ENCODE results near the gene CDX1.
"Not testable (repeated sequence)": the region's sequence is repeated elsewhere in the genome, so short reads cannot be mapped to it uniquely, and the experiment has no call there.

The CDX1 gene

GRCh38 chr5:150210644-150211043 lies 44.1 kb downstream of the CDX1 start:
- DNase-seq = no peak

GRCh38 chr5:150211156-150212030 lies 44.8 kb downstream of the CDX1 start:
- no peak for DNase-seq

- no peak for DNase-seq
These were observed 47.0 kb downstream of the CDX1 start for GRCh38 chr5:150213530-150213929.

GRCh38 chr5:150214289-150214688 lies 47.7 kb downstream of the CDX1 start:
- DNase-seq = no peak

- no peak for DNase-seq
These were observed 49.7 kb downstream of the CDX1 start for GRCh38 chr5:150215979-150216944.

GRCh38 chr5:150217038-150217437 lies 50.5 kb downstream of the CDX1 start:
- no peak for DNase-seq

GRCh38 chr5:150217873-150218692 lies 51.5 kb downstream of the CDX1 start:
- no peak for DNase-seq

GRCh38 chr5:150218693-150219035 lies 52.1 kb downstream of the CDX1 start:
- no peak for DNase-seq

GRCh38 chr5:150219142-150219541 lies 52.6 kb downstream of the CDX1 start:
- DNase-seq = no peak

GRCh38 chr5:150219861-150220260 lies 53.3 kb downstream of the CDX1 start:
- DNase-seq = no peak

GRCh38 chr5:150221471-150221870 lies 54.9 kb downstream of the CDX1 start:
- DNase-seq = no peak

- DNase-seq = no peak
These were observed 56.3 kb downstream of the CDX1 start for GRCh38 chr5:150222906-150223305.

- no peak for DNase-seq
These were observed 56.9 kb downstream of the CDX1 start for GRCh38 chr5:150223474-150223873.

GRCh38 chr5:150224483-150225027 lies 58.0 kb downstream of the CDX1 start:
- no peak for DNase-seq

- no peak for DNase-seq
These were observed 60.5 kb downstream of the CDX1 start for GRCh38 chr5:150227036-150227435.

GRCh38 chr5:150227606-150228273 lies 61.2 kb downstream of the CDX1 start:
- no peak for DNase-seq

GRCh38 chr5:150229571-150229970 lies 63.0 kb downstream of the CDX1 start:
- DNase-seq = no peak

- DNase-seq = no peak
These were observed 64.3 kb downstream of the CDX1 start for GRCh38 chr5:150230842-150231241.

GRCh38 chr5:150233706-150234105 lies 67.1 kb downstream of the CDX1 start:
- DNase-seq = not testable (repeated sequence)
